Suprapubic skin (tissue), 3 donors: ENCODE measurements around the gene THUMPD3.

ENCODE experiments used
- EP300 ChIP-seq: sonication (generic); formaldehyde crosslinking; IDR thresholded peaks from one replicate; pipeline ENCODE4 v1.6.1; 2017; ENCODE audit warnings: antibody characterized with exemption
- POLR2A ChIP-seq, 2 donors: fragments of 450-650 bp; IDR thresholded peaks; one replicate each; pipeline ENCODE4 v1.6.1; 2017; ENCODE audit warnings: antibody characterized with exemption in 2 of 2, mild to moderate bottlenecking in 2 of 2, moderate library complexity in 2 of 2
- TF ChIP-seq, protein P1 (sequence below), 2 donors: fragments of 200-600 bp in 1 of 2; fragments of 450-650 bp in 1 of 2; sonication (generic) in 1 of 2; IDR thresholded peaks; one replicate each; pipeline ENCODE4 v1.5.1; 2016 to 2019; ENCODE audit warnings: antibody characterized with exemption in 2 of 2, mild to moderate bottlenecking in 1 of 2, moderate library complexity in 1 of 2

DNA sequence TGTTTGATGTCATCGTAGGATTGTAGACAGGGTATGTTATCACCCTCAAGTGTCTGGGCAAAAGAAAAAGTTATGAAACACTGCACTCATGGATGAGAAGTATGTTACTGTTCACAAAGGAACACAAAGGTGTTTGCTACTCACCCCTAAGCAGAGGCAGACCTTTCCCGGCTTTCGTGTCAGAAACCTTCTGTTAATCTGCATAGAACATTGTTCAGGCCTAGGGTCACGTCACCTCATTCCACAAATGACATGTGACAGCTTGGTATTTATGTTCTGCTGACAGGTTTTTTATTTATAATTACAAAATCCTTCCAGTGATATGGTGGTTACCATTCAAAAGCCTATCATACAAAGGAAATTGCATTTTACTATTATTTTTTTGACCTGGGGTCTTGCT lies 16.5 kb downstream of the THUMPD3 start:
- TF ChIP-seq POLR2A (IDR thresholded peaks at IDR 0.05) (no peak), EP300 (no peak)
- TF ChIP-seq, protein P1, sequence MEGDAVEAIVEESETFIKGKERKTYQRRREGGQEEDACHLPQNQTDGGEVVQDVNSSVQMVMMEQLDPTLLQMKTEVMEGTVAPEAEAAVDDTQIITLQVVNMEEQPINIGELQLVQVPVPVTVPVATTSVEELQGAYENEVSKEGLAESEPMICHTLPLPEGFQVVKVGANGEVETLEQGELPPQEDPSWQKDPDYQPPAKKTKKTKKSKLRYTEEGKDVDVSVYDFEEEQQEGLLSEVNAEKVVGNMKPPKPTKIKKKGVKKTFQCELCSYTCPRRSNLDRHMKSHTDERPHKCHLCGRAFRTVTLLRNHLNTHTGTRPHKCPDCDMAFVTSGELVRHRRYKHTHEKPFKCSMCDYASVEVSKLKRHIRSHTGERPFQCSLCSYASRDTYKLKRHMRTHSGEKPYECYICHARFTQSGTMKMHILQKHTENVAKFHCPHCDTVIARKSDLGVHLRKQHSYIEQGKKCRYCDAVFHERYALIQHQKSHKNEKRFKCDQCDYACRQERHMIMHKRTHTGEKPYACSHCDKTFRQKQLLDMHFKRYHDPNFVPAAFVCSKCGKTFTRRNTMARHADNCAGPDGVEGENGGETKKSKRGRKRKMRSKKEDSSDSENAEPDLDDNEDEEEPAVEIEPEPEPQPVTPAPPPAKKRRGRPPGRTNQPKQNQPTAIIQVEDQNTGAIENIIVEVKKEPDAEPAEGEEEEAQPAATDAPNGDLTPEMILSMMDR (IDR thresholded peaks at IDR 0.05) = no peak
